ENCODE results near the gene B3GALT5.
"Not testable (repeated sequence)": the region's sequence is repeated elsewhere in the genome, so short reads cannot be mapped to it uniquely, and the experiment has no call there.

Gene B3GALT5
- total RNA-seq: 0.04 to 0.15 reads per million in 2 donors

- no peak for DNase-seq
These were observed at the start of gene B3GALT5 for GRCh38 chr21:39612233-39613040. Gene B3GALT5, plus strand, starts transcription at chr21:39612940. Its CDS starts 47,620 bp downstream, at chr21:39660560.

GRCh38 chr21:39564200-39564599 lies 48.5 kb upstream of the B3GALT5 start:
- no peak for DNase-seq

GRCh38 chr21:39567180-39567972 lies 45.4 kb upstream of the B3GALT5 start:
- DNase-seq: no peak

GRCh38 chr21:39568361-39568760 lies 44.4 kb upstream of the B3GALT5 start:
- DNase-seq: no peak

GRCh38 chr21:39575775-39576174 lies 37.0 kb upstream of the B3GALT5 start:
- no peak for DNase-seq

- no peak for DNase-seq
These were observed 36.1 kb upstream of the B3GALT5 start for GRCh38 chr21:39576518-39577128.

- DNase-seq: no peak
These were observed 32.9 kb upstream of the B3GALT5 start for GRCh38 chr21:39579734-39580332.

- no peak for DNase-seq
These were observed 32.0 kb upstream of the B3GALT5 start for GRCh38 chr21:39580744-39581143.

- DNase-seq: no peak
These were observed 31.3 kb upstream of the B3GALT5 start for GRCh38 chr21:39581414-39581813.

- no peak for DNase-seq
These were observed 30.0 kb upstream of the B3GALT5 start for GRCh38 chr21:39582749-39583148.

- DNase-seq: not testable (repeated sequence)
These were observed 29.2 kb upstream of the B3GALT5 start for GRCh38 chr21:39583586-39583985.

- no peak for DNase-seq
These were observed 25.4 kb upstream of the B3GALT5 start for GRCh38 chr21:39587376-39587775.

- no peak for DNase-seq
These were observed 23.9 kb upstream of the B3GALT5 start for GRCh38 chr21:39588884-39589283.

- DNase-seq: no peak
These were observed 19.2 kb upstream of the B3GALT5 start for GRCh38 chr21:39593522-39593921.

GRCh38 chr21:39595465-39595864 lies 17.3 kb upstream of the B3GALT5 start:
- no peak for DNase-seq

- no peak for DNase-seq
These were observed 15.1 kb upstream of the B3GALT5 start for GRCh38 chr21:39597595-39597994.

- no peak for DNase-seq
These were observed 13.4 kb upstream of the B3GALT5 start for GRCh38 chr21:39599191-39599970.

GRCh38 chr21:39601187-39601928 lies 11.4 kb upstream of the B3GALT5 start:
- no peak for DNase-seq

GRCh38 chr21:39602076-39602689 lies 10.6 kb upstream of the B3GALT5 start:
- no peak for DNase-seq

GRCh38 chr21:39602793-39603192 lies 9.9 kb upstream of the B3GALT5 start:
- no peak for DNase-seq

- no peak for DNase-seq
These were observed 7.8 kb upstream of the B3GALT5 start for GRCh38 chr21:39604951-39605350.
